Mesodermal cell (in vitro differentiated cells): ENCODE data around the gene NR2E1.

Experiments
- H3K27ac ChIP-seq: 2 replicates; pipeline ENCODE4 v1.7.0; 2013; ENCODE audit warnings: mild to moderate bottlenecking, low read depth, low read length, moderate library complexity; ENCODE audit not compliant: severe bottlenecking
- H3K36me3 ChIP-seq: 2 replicates; pipeline ENCODE4 v1.7.1; 2013; ENCODE audit warnings: mild to moderate bottlenecking, low read length, moderate library complexity; ENCODE audit not compliant: control insufficient read depth, insufficient read depth
- H3K4me1 ChIP-seq: one replicate; pipeline ENCODE4 v1.7.1; 2013; ENCODE audit warnings: mild to moderate bottlenecking, low read length; ENCODE audit not compliant: insufficient read depth, control insufficient read depth, poor library complexity, severe bottlenecking
- H3K4me3 ChIP-seq: 2 replicates; pipeline ENCODE4 v1.7.0; 2013; ENCODE audit warnings: low read length, control low read depth, mild to moderate bottlenecking; ENCODE audit not compliant: insufficient read depth, poor library complexity, severe bottlenecking; ENCODE audit errors: extremely low read depth
- H3K9me3 ChIP-seq: 2 replicates; pipeline ENCODE4 v1.7.1; 2013; ENCODE audit warnings: mild to moderate bottlenecking, low read length, moderate library complexity; ENCODE audit not compliant: control insufficient read depth
- WGBS, 2 experiments: methylation state at CpG; one replicate each; pipeline ENCODE4 v1.1.5; 2013; ENCODE audit warnings: missing lambda C conversion rate in 2 of 2; ENCODE audit not compliant: insufficient coverage in 2 of 2; 5-methylcytosine and 5-hydroxymethylcytosine counted together

Gene NR2E1

DNA sequence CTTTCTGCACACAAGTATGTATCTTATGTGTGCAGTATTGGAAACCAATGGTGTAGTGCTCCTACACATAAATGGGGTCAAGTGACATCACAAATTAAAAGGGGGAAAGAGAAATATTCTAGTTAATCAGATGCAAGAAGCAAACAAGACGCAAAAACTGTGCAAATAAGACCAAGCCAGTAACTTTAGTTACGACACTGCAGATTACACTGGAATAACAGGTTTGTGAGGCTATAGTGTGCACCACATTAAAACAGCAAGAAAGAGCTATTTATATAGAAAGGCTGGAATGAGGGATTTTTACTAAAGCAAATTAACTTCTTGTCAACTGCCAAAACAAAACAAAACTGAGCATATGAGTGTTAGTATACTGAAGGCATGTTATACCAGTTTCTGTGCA, 45.8 kb downstream of the NR2E1 start:
- Histone ChIP-seq H3K9me3 (no peaks in the 10 kb centered on the region), H3K36me3 (peaks cover 42% of the 10 kb centered on the region), H3K27ac (no peak overlapping the region), H3K4me3 (no peak overlapping the region), H3K4me1 (no peaks in the 10 kb centered on the region)
- 100% methylated on average over 2 of the region's 2 CpGs for WGBS, 2 experiments

DNA sequence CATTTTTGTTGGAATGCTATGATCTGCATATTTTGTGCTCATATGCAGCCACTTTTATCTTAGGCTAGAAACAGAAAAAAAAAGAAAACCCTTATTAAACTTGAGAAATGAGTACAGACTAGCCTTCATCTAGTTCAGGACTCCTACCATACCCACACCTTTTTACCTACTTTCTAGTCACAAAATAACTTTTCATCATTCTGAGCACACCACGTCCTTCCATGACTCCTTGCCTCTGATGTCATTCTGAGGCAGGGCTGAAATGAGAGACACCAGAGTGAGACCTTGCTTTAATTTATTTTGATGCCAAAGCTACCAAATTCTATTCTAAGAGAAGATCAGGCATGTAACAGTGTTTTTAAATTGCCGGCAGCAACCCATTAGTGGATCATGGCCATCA, 56.2 kb downstream of the NR2E1 start:
- Histone ChIP-seq H3K4me1 (no peaks in the 10 kb centered on the region), H3K9me3 (no peaks in the 10 kb centered on the region), H3K36me3 (peaks cover 59% of the 10 kb centered on the region), H3K27ac (no peak overlapping the region), H3K4me3 (no peak overlapping the region)
- 92 to 100% methylated on average over 2 of the region's 2 CpGs for WGBS, 2 experiments

DNA sequence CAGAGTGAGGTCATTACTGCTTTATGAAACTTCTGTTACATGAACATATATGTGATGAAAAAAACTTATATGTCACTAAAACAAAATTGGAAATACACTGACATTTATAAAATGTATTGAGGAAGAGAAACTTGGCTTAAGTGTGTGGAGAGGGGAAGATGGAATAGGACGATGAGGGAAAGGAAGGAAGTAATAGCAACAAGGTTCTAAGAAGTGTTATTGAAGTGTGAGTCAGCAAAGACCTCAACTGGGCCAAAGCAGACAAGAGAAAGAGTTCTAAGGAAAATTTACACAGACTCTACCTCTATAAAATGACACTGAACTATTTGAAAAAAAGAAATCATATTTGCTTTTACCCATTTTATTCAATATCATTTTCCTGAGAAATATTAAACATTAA, 56.7 kb downstream of the NR2E1 start:
- H3K9me3 ChIP-seq, result no peaks in the 10 kb centered on the region
- H3K4me1 ChIP-seq, result no peaks in the 10 kb centered on the region
- 100% methylated on average over 1 of the region's 1 CpG for WGBS, 2 experiments
- no peak overlapping the region for H3K27ac ChIP-seq
- peaks cover 54% of the 10 kb centered on the region for H3K36me3 ChIP-seq
- no peak overlapping the region for H3K4me3 ChIP-seq

DNA sequence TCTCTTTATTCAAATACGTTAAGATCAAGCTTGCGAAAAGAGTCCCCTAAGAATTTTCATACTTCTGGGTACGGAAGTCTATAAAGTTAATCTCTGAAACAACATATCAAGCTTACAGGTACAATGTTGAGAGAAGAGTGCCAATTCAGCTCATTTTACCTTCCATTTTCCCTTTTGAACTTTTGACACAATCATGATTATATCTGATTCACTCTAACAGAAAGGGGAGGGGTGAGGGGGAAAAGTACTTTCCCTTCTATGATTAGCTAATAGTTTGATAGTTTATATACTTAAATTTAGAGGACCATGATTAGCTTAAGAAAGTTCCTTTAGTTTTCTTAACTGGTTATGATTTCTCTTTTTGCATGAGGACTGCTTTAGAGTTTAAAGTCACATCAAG, 61.5 kb downstream of the NR2E1 start:
- 100% methylated on average over 1 of the region's 3 CpGs; no CpG with 5 or more reads in 1 of the 2 experiments for WGBS, 2 experiments
- H3K9me3 ChIP-seq, result no peaks in the 10 kb centered on the region
- peaks cover 9% of the 10 kb centered on the region for H3K36me3 ChIP-seq
- H3K4me3 ChIP-seq, result no peak overlapping the region
- H3K4me1 ChIP-seq, result no peaks in the 10 kb centered on the region
- no peak overlapping the region for H3K27ac ChIP-seq

DNA sequence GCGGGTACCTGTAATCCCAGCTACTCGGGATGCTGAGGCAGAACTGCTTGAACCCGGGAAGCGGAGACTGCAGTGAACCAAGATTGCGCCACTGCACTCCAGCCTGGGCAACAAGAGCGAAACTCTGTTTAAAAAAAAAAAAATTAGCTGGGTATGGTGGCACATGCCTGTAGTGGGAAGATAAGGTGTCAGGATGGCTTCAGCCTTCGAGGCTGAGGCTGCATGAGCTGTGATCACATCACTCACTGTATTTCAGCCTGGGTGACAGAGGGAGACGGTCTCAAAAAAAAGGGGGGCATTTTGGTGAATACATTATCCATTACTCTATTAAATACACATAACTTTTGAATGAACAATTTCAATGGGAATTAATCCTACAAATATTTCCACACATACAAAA, 62.6 kb downstream of the NR2E1 start:
- Histone ChIP-seq H3K4me1 (no peaks in the 10 kb centered on the region), H3K27ac (no peak overlapping the region), H3K4me3 (no peak overlapping the region), H3K9me3 (no peaks in the 10 kb centered on the region), H3K36me3 (peaks cover 5% of the 10 kb centered on the region)
- 77 to 97% methylated on average over 3 to 5 of the region's 8 CpGs for WGBS, 2 experiments

DNA sequence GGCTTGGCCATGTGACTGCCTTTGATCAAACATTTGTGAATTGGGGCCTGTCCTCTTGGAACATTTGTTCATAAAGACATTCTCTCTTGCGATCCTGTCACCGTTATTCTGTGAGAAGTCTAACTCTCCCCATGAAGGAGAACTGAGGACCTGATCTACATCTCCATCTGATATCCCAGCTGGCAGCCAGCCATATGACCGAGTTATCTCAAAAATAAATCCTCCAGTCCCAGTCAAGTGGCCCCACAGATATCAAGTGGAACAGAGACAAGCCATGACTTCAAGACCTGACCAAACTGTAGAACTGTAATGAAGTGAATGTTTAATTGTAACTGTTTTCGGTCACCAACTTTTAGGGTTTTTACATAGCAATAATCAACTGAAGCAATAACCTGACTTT, 69.3 kb downstream of the NR2E1 start:
- Histone ChIP-seq H3K9me3 (no peaks in the 10 kb centered on the region), H3K27ac (no peak overlapping the region), H3K4me1 (no peaks in the 10 kb centered on the region), H3K36me3 (peaks cover 34% of the 10 kb centered on the region), H3K4me3 (no peak overlapping the region)
- WGBS, 2 experiments, result 90 to 96% methylated on average over 3 to 4 of the region's 4 CpGs

DNA sequence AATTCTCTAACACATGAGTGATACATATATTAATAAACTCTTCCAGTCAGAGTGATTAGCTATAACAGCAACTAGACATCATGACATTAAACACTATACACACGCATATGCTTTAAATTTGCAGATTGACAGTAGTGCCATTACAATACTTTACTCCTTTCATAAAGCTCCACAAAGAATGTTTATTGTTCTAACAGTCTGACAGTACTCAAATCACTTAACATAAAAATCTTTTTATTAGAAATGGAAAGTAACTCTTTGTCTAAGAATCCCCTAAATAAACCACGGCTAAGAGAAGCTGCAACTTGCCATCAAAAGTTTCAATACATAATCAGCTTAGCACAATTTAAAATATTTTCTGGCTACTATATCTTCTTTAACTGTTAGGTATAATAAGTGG, 71.0 kb downstream of the NR2E1 start:
- 100% methylated on average over 1 of the region's 2 CpGs; no CpG with 5 or more reads in 1 of the 2 experiments for WGBS, 2 experiments

DNA sequence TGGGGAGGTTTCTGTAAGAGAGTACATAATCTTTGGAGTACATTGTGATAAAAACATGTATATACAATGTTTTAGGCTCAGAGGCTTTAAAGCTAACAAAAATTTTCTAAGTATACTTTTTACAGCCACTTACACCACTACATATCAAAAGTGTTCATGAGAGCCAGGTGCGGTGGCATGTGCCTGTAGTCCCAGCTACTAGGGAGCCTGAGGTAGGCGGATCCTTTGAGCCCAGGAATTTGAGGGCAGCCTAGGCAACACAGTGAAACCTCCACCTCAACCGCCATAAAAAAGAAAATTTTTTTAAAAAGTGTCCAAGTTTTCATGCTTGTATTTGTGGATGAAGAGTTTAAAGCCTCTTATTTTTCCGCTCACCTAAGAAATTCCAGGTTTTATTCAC, 72.5 kb downstream of the NR2E1 start:
- Histone ChIP-seq H3K4me3 (no peak overlapping the region), H3K36me3 (peaks cover 62% of the 10 kb centered on the region), H3K27ac (no peak overlapping the region), H3K4me1 (no peaks in the 10 kb centered on the region), H3K9me3 (peaks cover 6% of the 10 kb centered on the region)
- WGBS, 2 experiments, result 100% methylated on average over 2 of the region's 4 CpGs; no CpG with 5 or more reads in 1 of the 2 experiments

More for the DNA sequence above, 71.0 kb downstream of the NR2E1 start:
- no peaks in the 10 kb centered on the region for H3K9me3 ChIP-seq
- no peak overlapping the region for H3K4me3 ChIP-seq
- no peak overlapping the region for H3K27ac ChIP-seq
- H3K36me3 ChIP-seq, result peaks cover 50% of the 10 kb centered on the region
- H3K4me1 ChIP-seq, result no peaks in the 10 kb centered on the region
